Astrocyte (in vitro differentiated cells and primary cell): Measurements from ENCODE around the gene PREX1. TPM values are rescaled to one million over a fixed set of nuclear protein-coding genes. Genes with fewer than 3 reads are reported as not detected.

Source experiments
- DNase-seq: peaks from one replicate; pipeline ENCODE4 v3.0.0-alpha.2; 2010; ENCODE audit warnings: low read depth
- FAIRE-seq: peaks from 2 replicates; lab custom pipeline; 2011; peaks lifted over from hg19 to GRCh38; lab: Jason Lieb, UNC
- H2AFZ ChIP-seq: 2 replicates; pipeline ENCODE4 v1.6.0; 2012; ENCODE audit warnings: low read depth, low read length, inconsistent platforms
- H3K27ac ChIP-seq: 2 replicates; pipeline ENCODE4 v1.5.1; 2011; ENCODE audit warnings: low read depth, low read length, inconsistent platforms
- H3K27me3 ChIP-seq: 2 replicates; pipeline ENCODE4 v1.6.0; 2011; ENCODE audit warnings: low read length, inconsistent platforms; ENCODE audit not compliant: insufficient read depth
- H3K36me3 ChIP-seq: 2 replicates; pipeline ENCODE4 v1.5.1; 2011; ENCODE audit warnings: low read length, inconsistent platforms; ENCODE audit not compliant: insufficient read depth
- H3K4me1 ChIP-seq: 2 replicates; pipeline ENCODE4 v1.5.1; 2011; ENCODE audit warnings: low read length, inconsistent platforms; ENCODE audit not compliant: insufficient read depth
- H3K4me2 ChIP-seq: 2 replicates; pipeline ENCODE4 v1.6.0; 2012; ENCODE audit warnings: low read length, inconsistent platforms
- H3K4me3 ChIP-seq: 2 replicates; pipeline ENCODE4 v1.5.1; 2011; ENCODE audit warnings: low read depth, mild to moderate bottlenecking, low read length, inconsistent platforms; ENCODE audit not compliant: insufficient read depth
- H3K79me2 ChIP-seq: 2 replicates; pipeline ENCODE4 v1.6.0; 2012; ENCODE audit warnings: mild to moderate bottlenecking, low read length, inconsistent platforms; ENCODE audit not compliant: insufficient read depth
- H3K9ac ChIP-seq: 2 replicates; pipeline ENCODE4 v1.6.0; 2012; ENCODE audit warnings: mild to moderate bottlenecking, low read length, inconsistent platforms
- H3K9me3 ChIP-seq: 2 replicates; pipeline ENCODE4 v1.5.1; 2012; ENCODE audit warnings: low read depth, mild to moderate bottlenecking, low read length, inconsistent platforms; ENCODE audit not compliant: insufficient read depth
- H4K20me1 ChIP-seq: 2 replicates; pipeline ENCODE4 v1.6.0; 2012; ENCODE audit warnings: low read length, inconsistent platforms; ENCODE audit not compliant: insufficient read depth
- H3K27ac Mint-ChIP-seq: one replicate; pipeline ENCODE4 v1.8.0; 2021; ENCODE audit warnings: mild to moderate bottlenecking, mixed read lengths; ENCODE audit not compliant: unreplicated experiment
- H3K27me3 Mint-ChIP-seq: one replicate; pipeline ENCODE4 v1.8.0; 2021; ENCODE audit warnings: low read depth, mixed read lengths; ENCODE audit not compliant: unreplicated experiment
- H3K36me3 Mint-ChIP-seq: one replicate; pipeline ENCODE4 v1.8.0; 2021; ENCODE audit warnings: low read depth, mixed read lengths; ENCODE audit not compliant: unreplicated experiment
- H3K4me1 Mint-ChIP-seq: one replicate; pipeline ENCODE4 v1.8.0; 2021; ENCODE audit warnings: low read depth, mixed read lengths; ENCODE audit not compliant: unreplicated experiment
- H3K4me3 Mint-ChIP-seq: one replicate; pipeline ENCODE4 v1.8.0; 2021; ENCODE audit warnings: mild to moderate bottlenecking, moderate library complexity, mixed read lengths; ENCODE audit not compliant: unreplicated experiment
- H3K9me3 Mint-ChIP-seq: one replicate; pipeline ENCODE4 v1.8.0; 2021; ENCODE audit warnings: mild to moderate bottlenecking, mixed read lengths; ENCODE audit not compliant: unreplicated experiment
- EZH2 ChIP-seq: IDR thresholded peaks from 2 replicates; pipeline ENCODE4 v1.6.1; 2012; ENCODE audit warnings: mild to moderate bottlenecking, low read length, inconsistent platforms; ENCODE audit not compliant: insufficient read depth
- total RNA-seq: library from RNA; stranded (reverse); gene quantifications from 2 replicates; pipeline ENCODE4 v1.2.1, GENCODE V29; 2021
- TF ChIP-seq, protein P1 (sequence below): IDR thresholded peaks from 2 replicates; pipeline ENCODE4 v1.5.1; 2011; ENCODE audit warnings: low read depth, mild to moderate bottlenecking, inconsistent platforms, low read length, moderate library complexity; ENCODE audit not compliant: insufficient read depth

The PREX1 gene
- total RNA-seq, 1 donor from 2014 or later, result 3.5 TPM

DNA sequence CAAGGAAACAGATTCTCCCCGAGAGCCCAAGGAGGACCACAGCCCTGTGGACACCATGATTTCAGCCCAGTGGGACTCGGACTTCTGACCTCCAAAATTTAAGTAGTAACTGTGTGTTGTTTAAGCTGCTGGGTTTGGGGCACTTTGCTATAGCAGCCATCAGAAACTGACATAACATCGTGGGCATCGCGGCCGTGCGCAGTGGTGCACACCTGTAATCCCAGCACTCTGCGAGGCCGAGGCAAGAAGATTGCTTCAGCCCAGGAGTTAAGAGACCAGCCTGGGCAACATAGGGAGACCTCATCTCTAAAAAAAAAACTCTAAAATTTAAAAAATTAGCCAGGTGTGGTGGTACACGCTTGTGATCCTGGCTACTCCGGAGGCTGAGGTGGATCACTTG lies 175.8 kb downstream of the PREX1 start:
- FAIRE-seq (no peak), DNase-seq (no peak)
- H3K4me3 ChIP-seq, result no peak overlapping the region
- Mint-ChIP-seq H3K27me3 (peaks cover 24% of the 10 kb centered on the region), H3K27ac (no peak overlapping the region), H3K36me3 (peaks cover 12% of the 10 kb centered on the region), H3K4me3 (no peak overlapping the region), H3K4me1 (no peaks in the 10 kb centered on the region), H3K9me3 (peaks cover 4% of the 10 kb centered on the region)
- H3K9ac ChIP-seq, result no peak overlapping the region
- no peak overlapping the region for H3K27ac ChIP-seq
- no peaks in the 10 kb centered on the region for H3K9me3 ChIP-seq
- H3K36me3 ChIP-seq, result no peaks in the 10 kb centered on the region
- no peak overlapping the region for H2AFZ ChIP-seq
- H3K79me2 ChIP-seq, result no peaks in the 10 kb centered on the region
- H3K27me3 ChIP-seq, result no peaks in the 10 kb centered on the region
- H4K20me1 ChIP-seq, result no peaks in the 10 kb centered on the region
- H3K4me2 ChIP-seq, result no peak overlapping the region
- no peaks in the 10 kb centered on the region for H3K4me1 ChIP-seq
- no peak for TF ChIP-seq EZH2
- TF ChIP-seq, protein P1, sequence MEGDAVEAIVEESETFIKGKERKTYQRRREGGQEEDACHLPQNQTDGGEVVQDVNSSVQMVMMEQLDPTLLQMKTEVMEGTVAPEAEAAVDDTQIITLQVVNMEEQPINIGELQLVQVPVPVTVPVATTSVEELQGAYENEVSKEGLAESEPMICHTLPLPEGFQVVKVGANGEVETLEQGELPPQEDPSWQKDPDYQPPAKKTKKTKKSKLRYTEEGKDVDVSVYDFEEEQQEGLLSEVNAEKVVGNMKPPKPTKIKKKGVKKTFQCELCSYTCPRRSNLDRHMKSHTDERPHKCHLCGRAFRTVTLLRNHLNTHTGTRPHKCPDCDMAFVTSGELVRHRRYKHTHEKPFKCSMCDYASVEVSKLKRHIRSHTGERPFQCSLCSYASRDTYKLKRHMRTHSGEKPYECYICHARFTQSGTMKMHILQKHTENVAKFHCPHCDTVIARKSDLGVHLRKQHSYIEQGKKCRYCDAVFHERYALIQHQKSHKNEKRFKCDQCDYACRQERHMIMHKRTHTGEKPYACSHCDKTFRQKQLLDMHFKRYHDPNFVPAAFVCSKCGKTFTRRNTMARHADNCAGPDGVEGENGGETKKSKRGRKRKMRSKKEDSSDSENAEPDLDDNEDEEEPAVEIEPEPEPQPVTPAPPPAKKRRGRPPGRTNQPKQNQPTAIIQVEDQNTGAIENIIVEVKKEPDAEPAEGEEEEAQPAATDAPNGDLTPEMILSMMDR, result no peak

DNA sequence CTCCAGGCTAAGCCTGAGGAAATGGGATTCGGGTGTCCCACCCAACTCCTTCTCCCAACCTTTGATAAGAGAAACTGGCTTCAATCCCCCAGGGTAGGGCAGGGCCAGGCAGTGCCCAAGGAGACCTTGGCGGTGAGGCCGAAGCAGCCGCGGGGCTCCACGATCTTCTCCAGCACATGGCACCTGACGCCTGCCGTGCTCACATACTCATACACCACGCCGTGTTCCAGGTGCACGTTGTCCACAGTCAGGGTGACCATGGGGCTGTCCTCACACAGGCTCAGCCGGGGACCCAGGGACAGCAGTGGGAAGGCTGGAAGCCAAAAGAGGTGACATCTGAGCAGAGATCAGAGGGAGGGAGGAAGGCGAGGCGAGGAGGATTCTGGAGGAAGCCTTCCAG lies 176.5 kb downstream of the PREX1 start:
- H2AFZ ChIP-seq, result no peak overlapping the region
- no peaks in the 10 kb centered on the region for H4K20me1 ChIP-seq
- FAIRE-seq (no peak), DNase-seq (no peak)
- peak overlapping the region; percentile 41 for H3K27ac Mint-ChIP-seq
- H3K4me1 Mint-ChIP-seq, result no peaks in the 10 kb centered on the region
- H3K79me2 ChIP-seq, result no peaks in the 10 kb centered on the region
- no peaks in the 10 kb centered on the region for H3K9me3 ChIP-seq
- H3K4me3 ChIP-seq, result no peak overlapping the region
- H3K4me2 ChIP-seq, result no peak overlapping the region
- H3K4me1 ChIP-seq, result no peaks in the 10 kb centered on the region
- no peaks in the 10 kb centered on the region for H3K36me3 ChIP-seq
- no peaks in the 10 kb centered on the region for H3K27me3 ChIP-seq
- H3K27me3 Mint-ChIP-seq, result peaks cover 19% of the 10 kb centered on the region
- H3K9me3 Mint-ChIP-seq, result peaks cover 4% of the 10 kb centered on the region
- H3K9ac ChIP-seq, result no peak overlapping the region
- H3K36me3 Mint-ChIP-seq, result peaks cover 12% of the 10 kb centered on the region
- no peak for TF ChIP-seq EZH2
- TF ChIP-seq, protein P1, result no peak
- no peak overlapping the region for H3K4me3 Mint-ChIP-seq
- H3K27ac ChIP-seq, result no peak overlapping the region

DNA sequence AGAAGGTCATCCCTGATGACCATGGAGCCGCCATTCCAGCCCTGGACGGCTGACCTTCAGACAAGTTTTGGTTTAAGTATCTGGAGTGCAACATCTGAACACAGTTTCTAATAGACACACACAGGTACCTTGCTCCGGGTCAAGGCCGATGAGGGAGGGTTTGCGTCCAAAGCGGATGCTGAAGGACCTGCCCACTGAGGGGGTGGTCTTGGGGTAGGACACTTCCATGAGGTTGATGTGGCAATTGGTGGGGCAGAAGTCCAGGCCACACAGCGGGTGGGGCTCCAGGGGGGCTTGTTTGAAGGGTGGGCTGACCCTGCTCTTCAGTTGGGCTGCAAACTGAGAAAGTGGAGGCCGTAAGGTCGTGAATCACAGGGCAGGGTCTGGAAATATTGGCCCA lies 177.9 kb downstream of the PREX1 start:
- H3K36me3 Mint-ChIP-seq, result peaks cover 12% of the 10 kb centered on the region
- Histone ChIP-seq H4K20me1 (no peaks in the 10 kb centered on the region), H3K27me3 (no peaks in the 10 kb centered on the region)

More for the DNA sequence above, 177.9 kb downstream of the PREX1 start:
- Histone ChIP-seq H3K36me3 (no peaks in the 10 kb centered on the region), H3K27ac (no peak overlapping the region), H3K9me3 (no peaks in the 10 kb centered on the region), H2AFZ (no peak overlapping the region), H3K9ac (no peak overlapping the region), H3K4me3 (no peak overlapping the region), H3K4me2 (no peak overlapping the region), H3K79me2 (no peaks in the 10 kb centered on the region), H3K4me1 (no peaks in the 10 kb centered on the region)
- peaks cover 3% of the 10 kb centered on the region for H3K9me3 Mint-ChIP-seq
- H3K27me3 Mint-ChIP-seq, result peaks cover 11% of the 10 kb centered on the region
- no peak overlapping the region for H3K4me3 Mint-ChIP-seq
- no peak overlapping the region for H3K27ac Mint-ChIP-seq
- no peaks in the 10 kb centered on the region for H3K4me1 Mint-ChIP-seq
- DNase-seq (no peak), FAIRE-seq (no peak)
- TF ChIP-seq, protein P1, result no peak
- no peak for TF ChIP-seq EZH2
